DOHH2 (cell line): ENCODE measurements around the gene NALF2.

Experiments
- EZH2phosphoT487 ChIP-seq: fragments of 200-600 bp; sonication (generic); IDR thresholded peaks from 2 replicates; pipeline ENCODE4 v1.6.1; 2017; ENCODE audit warnings: borderline replicate concordance, mild to moderate bottlenecking, antibody characterized with exemption, low read length, moderate library complexity, mixed read lengths
- TF ChIP-seq, protein P1 (sequence below): fragments of 200-600 bp; sonication (generic); IDR thresholded peaks from one replicate; pipeline ENCODE4 v1.5.1; 2014; ENCODE audit warnings: antibody characterized with exemption, mild to moderate bottlenecking, low read depth, low read length; ENCODE audit not compliant: poor library complexity, severe bottlenecking

DNA sequence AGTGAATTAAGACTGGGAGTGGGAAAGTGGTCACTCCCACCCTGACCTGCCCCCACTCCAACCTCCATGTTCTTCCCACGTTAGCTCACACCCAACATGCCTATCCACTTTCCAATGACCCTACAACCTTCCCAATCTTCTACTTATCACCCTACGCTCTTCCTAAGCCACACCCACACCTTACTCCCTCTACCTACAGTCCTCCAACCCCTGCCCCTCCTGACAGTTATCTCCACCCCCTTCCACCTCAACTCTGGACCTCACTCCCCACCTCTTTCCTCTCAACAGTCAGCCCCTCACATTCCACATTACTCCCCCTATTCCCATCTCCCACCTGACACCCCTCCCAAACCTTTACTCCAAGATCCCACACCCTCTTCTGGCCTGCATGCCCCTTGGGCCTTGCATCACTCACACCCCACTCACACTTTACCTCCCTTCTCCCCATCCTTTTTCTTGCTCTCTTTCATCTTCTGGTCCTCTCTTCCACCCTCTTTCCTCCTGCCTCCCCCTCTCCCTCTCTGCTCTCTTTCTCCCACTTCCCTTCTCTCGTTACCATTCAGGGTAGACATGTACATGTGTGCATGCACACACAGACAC lies 6.9 kb downstream of the NALF2 start:
- TF ChIP-seq, protein P1, sequence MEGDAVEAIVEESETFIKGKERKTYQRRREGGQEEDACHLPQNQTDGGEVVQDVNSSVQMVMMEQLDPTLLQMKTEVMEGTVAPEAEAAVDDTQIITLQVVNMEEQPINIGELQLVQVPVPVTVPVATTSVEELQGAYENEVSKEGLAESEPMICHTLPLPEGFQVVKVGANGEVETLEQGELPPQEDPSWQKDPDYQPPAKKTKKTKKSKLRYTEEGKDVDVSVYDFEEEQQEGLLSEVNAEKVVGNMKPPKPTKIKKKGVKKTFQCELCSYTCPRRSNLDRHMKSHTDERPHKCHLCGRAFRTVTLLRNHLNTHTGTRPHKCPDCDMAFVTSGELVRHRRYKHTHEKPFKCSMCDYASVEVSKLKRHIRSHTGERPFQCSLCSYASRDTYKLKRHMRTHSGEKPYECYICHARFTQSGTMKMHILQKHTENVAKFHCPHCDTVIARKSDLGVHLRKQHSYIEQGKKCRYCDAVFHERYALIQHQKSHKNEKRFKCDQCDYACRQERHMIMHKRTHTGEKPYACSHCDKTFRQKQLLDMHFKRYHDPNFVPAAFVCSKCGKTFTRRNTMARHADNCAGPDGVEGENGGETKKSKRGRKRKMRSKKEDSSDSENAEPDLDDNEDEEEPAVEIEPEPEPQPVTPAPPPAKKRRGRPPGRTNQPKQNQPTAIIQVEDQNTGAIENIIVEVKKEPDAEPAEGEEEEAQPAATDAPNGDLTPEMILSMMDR = no peak
- TF ChIP-seq EZH2phosphoT487 = no peak
